Activated naive CD4-positive, alpha-beta T cell (primary cell): ENCODE data around the gene TRIM8.

Experiments
- DNase-seq, 4 experiments: peaks; one replicate each; lab custom pipeline; 2025; lab: John Stamatoyannopoulos, UW

The TRIM8 gene

GRCh38 chr10:102701796-102702195 is 57.5 kb downstream of the TRIM8 start:
- DNase-seq, result no peak

- no peak for DNase-seq
Observed at GRCh38 chr10:102702742-102703141, 58.5 kb downstream of the TRIM8 start.

- no peak for DNase-seq
Observed at GRCh38 chr10:102704915-102705314, 60.6 kb downstream of the TRIM8 start.

GRCh38 chr10:102705531-102705930 is 61.3 kb downstream of the TRIM8 start:
- no peak for DNase-seq
